Body of pancreas (tissue), 4 donors: ENCODE data around the gene DMD. TPM values are rescaled to one million over a fixed set of nuclear protein-coding genes. Genes with fewer than 3 reads are reported as not detected.
A peak's percentile ranks its signal among the peaks of the same experiment; 100 is the strongest.

Experiments used
- ATAC-seq: fragments of 150-250 bp; one replicate; pipeline ENCODE4 v1.9.1; 2016
- DNase-seq, 4 donors: peaks; one replicate each; pipeline ENCODE4 v3.0.0-alpha.2; 2019
- H3K27ac ChIP-seq, 4 donors: fragments of 200-600 bp; sonication (generic); 1 replicate in 3 of 4; 2 replicates in 1 of 4; pipeline versions ENCODE4 v1.5.1 to v1.6.1; 2016 to 2019; ENCODE audit warnings: mild to moderate bottlenecking in 1 of 4, mixed read lengths in 1 of 4, moderate library complexity in 1 of 4
- H3K27me3 ChIP-seq, 2 donors: fragments of 200-600 bp; sonication (generic); one replicate each; pipeline ENCODE4 v1.6.0; 2016; ENCODE audit warnings: mild to moderate bottlenecking in 1 of 2
- H3K36me3 ChIP-seq, 2 donors: fragments of 200-600 bp; sonication (generic); replicated peaks in 1 of 2; 2 replicates each; pipeline ENCODE4 v1.5.1; 2016; ENCODE audit warnings: low read depth in 2 of 2; ENCODE audit not compliant: insufficient read depth in 1 of 2
- H3K4me1 ChIP-seq: fragments of 200-600 bp; sonication (generic); one replicate; pipeline ENCODE4 v1.6.0; 2016
- H3K4me3 ChIP-seq, 2 donors: fragments of 200-600 bp; sonication (generic); 1 replicate in 1 of 2; 2 replicates in 1 of 2; pipeline ENCODE4 v1.5.1; 2016 to 2019
- H3K9me3 ChIP-seq, 3 donors: fragments of 200-600 bp; sonication (generic); 1 replicate in 2 of 3; 2 replicates in 1 of 3; pipeline ENCODE4 v1.5.1; 2016
- CTCF ChIP-seq, 7 experiments: fragments of 450-650 bp in 4 of 7; fragments of 200-600 bp in 3 of 7; sonication (generic) in 3 of 7; IDR thresholded peaks; one replicate each; pipeline ENCODE4 v1.5.1; 2016 to 2019; ENCODE audit warnings: antibody characterized with exemption in 7 of 7
- POLR2A ChIP-seq, 3 donors: fragments of 450-650 bp; IDR thresholded peaks; one replicate each; pipeline ENCODE4 v1.6.1; 2016; ENCODE audit warnings: antibody characterized with exemption in 3 of 3, mild to moderate bottlenecking in 2 of 3
- WGBS, 2 donors: methylation state at CpG; one replicate each; pipeline ENCODE4 v1.1.5; 2017; 5-methylcytosine and 5-hydroxymethylcytosine counted together
- intact Hi-C: fragments of 100-400 bp; cut with DNase I; formaldehyde crosslinking; loops from one replicate; pipeline ENCODE4 v1.15.1; 2023
- total RNA-seq, 2 donors: library from RNA; depleted of rRNA; stranded (reverse); fragments of >200 nt; gene quantifications; one replicate each; pipeline ENCODE4 v1.1.0, GENCODE V29; 2016

DMD gene
- total RNA-seq, 2 donors from 2014 or later, result 28.5 to 38.6 TPM

GRCh38 chrX:31331928-31332327 lies 1879.4 kb downstream of the DMD start:
- Histone ChIP-seq H3K4me1 (no peaks in the 10 kb centered on the region), H3K27ac (no peak overlapping the region), H3K9me3 (no peaks in the 10 kb centered on the region), H3K4me3 (no peak overlapping the region), H3K36me3 (no peaks in the 10 kb centered on the region), H3K27me3 (no peaks in the 10 kb centered on the region)
- intact Hi-C loops, result no loop called here
- WGBS, 2 donors, result 79 to 81% methylated on average over 5 of the region's 5 CpGs
- DNase-seq (peak in 3 of 4 donors; percentile 2 to 12 (median 8)), ATAC-seq (no peak)
- TF ChIP-seq CTCF (IDR thresholded peaks at IDR 0.05) (no peak), POLR2A (IDR thresholded peaks at IDR 0.05) (no peak)

GRCh38 chrX:31331015-31331414 lies 1880.3 kb downstream of the DMD start:
- ATAC-seq (no peak), DNase-seq (no peak)
- Histone ChIP-seq H3K27ac (no peak overlapping the region), H3K4me1 (no peaks in the 10 kb centered on the region), H3K36me3 (no peaks in the 10 kb centered on the region), H3K27me3 (no peaks in the 10 kb centered on the region), H3K4me3 (no peak overlapping the region), H3K9me3 (no peaks in the 10 kb centered on the region)
- WGBS, 2 donors, result 0 to 40% methylated on average over 1 of the region's 1 CpG
- intact Hi-C loops, result no loop called here
- TF ChIP-seq POLR2A (IDR thresholded peaks at IDR 0.05) (no peak), CTCF (IDR thresholded peaks at IDR 0.05) (no peak)

GRCh38 chrX:31329298-31329697 lies 1882.1 kb downstream of the DMD start:
- no peaks in the 10 kb centered on the region for H3K36me3 ChIP-seq
- no peaks in the 10 kb centered on the region for H3K9me3 ChIP-seq
- H3K4me3 ChIP-seq, result no peak overlapping the region
- intact Hi-C loops, result no loop called here
- ATAC-seq (no peak), DNase-seq (no peak)
- no peak for TF ChIP-seq POLR2A (IDR thresholded peaks at IDR 0.05)
- TF ChIP-seq CTCF (IDR thresholded peaks at IDR 0.05), result no peak
- H3K4me1 ChIP-seq, result no peaks in the 10 kb centered on the region
- 75 to 78% methylated on average over 2 to 3 of the region's 4 CpGs for WGBS, 2 donors
- H3K27me3 ChIP-seq, result no peaks in the 10 kb centered on the region
- H3K27ac ChIP-seq, result no peak overlapping the region

- 13 to 39% methylated on average over 4 of the region's 4 CpGs for WGBS, 2 donors
- H3K27ac ChIP-seq, result no peak overlapping the region
- no peak for DNase-seq
- H3K4me1 ChIP-seq, result no peaks in the 10 kb centered on the region
- intact Hi-C loops, result no loop called here
- no peak overlapping the region for H3K4me3 ChIP-seq
- TF ChIP-seq CTCF (IDR thresholded peaks at IDR 0.05) (no peak), POLR2A (IDR thresholded peaks at IDR 0.05) (no peak)
- no peak for ATAC-seq
- H3K36me3 ChIP-seq, result no peaks in the 10 kb centered on the region
- H3K27me3 ChIP-seq, result no peaks in the 10 kb centered on the region
- H3K9me3 ChIP-seq, result no peaks in the 10 kb centered on the region
These were observed 1887.7 kb downstream of the DMD start for GRCh38 chrX:31323658-31324057.

- ATAC-seq (no peak), DNase-seq (no peak)
- Histone ChIP-seq H3K4me1 (no peaks in the 10 kb centered on the region), H3K27me3 (no peaks in the 10 kb centered on the region), H3K36me3 (no peaks in the 10 kb centered on the region), H3K9me3 (no peaks in the 10 kb centered on the region), H3K27ac (no peak overlapping the region), H3K4me3 (no peak overlapping the region)
- TF ChIP-seq POLR2A (IDR thresholded peaks at IDR 0.05), result no peak
- no peak for TF ChIP-seq CTCF (IDR thresholded peaks at IDR 0.05)
- intact Hi-C loops, result no loop called here
- WGBS, 2 donors, result 90 to 93% methylated on average over 1 of the region's 1 CpG
These were observed 1890.6 kb downstream of the DMD start for GRCh38 chrX:31320740-31321139.
